Smooth muscle cell (in vitro differentiated cells): ENCODE data around the gene DOCK1. TPM values are rescaled to one million over a fixed set of nuclear protein-coding genes. Genes with fewer than 3 reads are reported as not detected.

ENCODE experiments used
- DNase-seq: peaks from one replicate; lab custom pipeline; 2025; ENCODE audit not compliant: unreplicated experiment; lab: John Stamatoyannopoulos, UW
- H2AFZ ChIP-seq: fragments of 200-600 bp; sonication (generic); 2 replicates; pipeline ENCODE4 v1.6.0; 2016; ENCODE audit warnings: antibody characterized with exemption, low read depth, mild to moderate bottlenecking
- H3F3A ChIP-seq: fragments of 200-600 bp; sonication (generic); 2 replicates; pipeline ENCODE4 v1.6.0; 2017; ENCODE audit warnings: antibody characterized with exemption, low read depth
- H3K27ac ChIP-seq: fragments of 200-600 bp; sonication (generic); 2 replicates; pipeline ENCODE4 v1.5.1; 2016; ENCODE audit warnings: low read depth, mild to moderate bottlenecking
- H3K27me3 ChIP-seq: fragments of 200-600 bp; sonication (generic); 2 replicates; pipeline ENCODE4 v1.6.1; 2016; ENCODE audit warnings: low read depth, mild to moderate bottlenecking
- H3K36me3 ChIP-seq: fragments of 200-600 bp; sonication (generic); 2 replicates; pipeline ENCODE4 v1.5.1; 2016; ENCODE audit warnings: low read depth
- H3K4me1 ChIP-seq: fragments of 200-600 bp; sonication (generic); 2 replicates; pipeline ENCODE4 v1.5.1; 2016; ENCODE audit warnings: low read depth
- H3K4me2 ChIP-seq: fragments of 200-600 bp; sonication (generic); 2 replicates; pipeline ENCODE4 v1.6.0; 2016; ENCODE audit warnings: mild to moderate bottlenecking
- H3K4me3 ChIP-seq: fragments of 200-600 bp; sonication (generic); 2 replicates; pipeline ENCODE4 v1.5.1; 2016; ENCODE audit warnings: mild to moderate bottlenecking
- H3K79me2 ChIP-seq: fragments of 200-600 bp; sonication (generic); 2 replicates; pipeline ENCODE4 v1.6.0; 2016; ENCODE audit warnings: low read depth, mild to moderate bottlenecking
- H3K9ac ChIP-seq: fragments of 200-600 bp; sonication (generic); 2 replicates; pipeline ENCODE4 v1.6.0; 2016; ENCODE audit warnings: low read depth
- H3K9me3 ChIP-seq: fragments of 200-600 bp; sonication (generic); replicated peaks from 2 replicates; pipeline ENCODE4 v1.5.1; 2016; ENCODE audit warnings: low read depth
- H4K20me1 ChIP-seq: fragments of 200-600 bp; sonication (generic); 2 replicates; pipeline ENCODE4 v1.6.0; 2016; ENCODE audit warnings: low read depth
- WGBS: methylation state at CpG from one replicate; pipeline ENCODE4 v1.1.7; 2016; ENCODE audit warnings: low lambda C conversion rate; 5-methylcytosine and 5-hydroxymethylcytosine counted together
- polyA plus RNA-seq: library from polyadenylated mRNA; unstranded; fragments of >200 nt; fragmentation: Nextera tagmentation; extraction: Ambion mirVana; gene quantifications from 2 replicates; pipeline ENCODE4 v1.2.1, GENCODE V29; 2016
- total RNA-seq: library from RNA; depleted of rRNA; stranded (reverse); fragments of >200 nt; gene quantifications from 2 replicates; pipeline ENCODE4 v1.2.3, GENCODE V29; 2014
- TF ChIP-seq, protein P1 (sequence below): fragments of 200-600 bp; sonication (generic); IDR thresholded peaks from 2 replicates; pipeline ENCODE4 v1.5.1; 2017; ENCODE audit warnings: borderline replicate concordance, mild to moderate bottlenecking, antibody characterized with exemption; ENCODE audit not compliant: insufficient read depth, poor library complexity, severe bottlenecking

Gene DOCK1
- total and polyA plus RNA-seq, 2 experiments from 2014 or later: 18.4 to 37.1 TPM

DNA sequence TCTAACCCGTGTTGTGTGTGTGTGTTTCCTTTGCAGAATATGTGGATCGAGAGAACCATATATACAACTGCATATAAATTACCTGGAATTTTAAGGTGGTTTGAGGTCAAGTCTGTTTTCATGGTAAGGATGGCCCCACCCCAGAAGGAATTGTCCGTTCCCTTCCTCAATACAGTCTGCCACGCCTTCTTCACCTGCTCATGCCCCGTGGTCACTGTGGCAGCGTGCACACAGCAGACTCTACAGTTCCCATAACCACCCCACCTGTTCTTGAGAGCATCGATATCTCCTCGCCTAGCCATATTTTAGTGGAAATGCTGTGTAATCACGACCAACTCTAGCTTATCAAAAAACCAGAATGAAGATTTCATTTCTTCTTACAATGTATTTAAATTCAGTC lies 509.9 kb downstream of the DOCK1 start:
- TF ChIP-seq, protein P1, sequence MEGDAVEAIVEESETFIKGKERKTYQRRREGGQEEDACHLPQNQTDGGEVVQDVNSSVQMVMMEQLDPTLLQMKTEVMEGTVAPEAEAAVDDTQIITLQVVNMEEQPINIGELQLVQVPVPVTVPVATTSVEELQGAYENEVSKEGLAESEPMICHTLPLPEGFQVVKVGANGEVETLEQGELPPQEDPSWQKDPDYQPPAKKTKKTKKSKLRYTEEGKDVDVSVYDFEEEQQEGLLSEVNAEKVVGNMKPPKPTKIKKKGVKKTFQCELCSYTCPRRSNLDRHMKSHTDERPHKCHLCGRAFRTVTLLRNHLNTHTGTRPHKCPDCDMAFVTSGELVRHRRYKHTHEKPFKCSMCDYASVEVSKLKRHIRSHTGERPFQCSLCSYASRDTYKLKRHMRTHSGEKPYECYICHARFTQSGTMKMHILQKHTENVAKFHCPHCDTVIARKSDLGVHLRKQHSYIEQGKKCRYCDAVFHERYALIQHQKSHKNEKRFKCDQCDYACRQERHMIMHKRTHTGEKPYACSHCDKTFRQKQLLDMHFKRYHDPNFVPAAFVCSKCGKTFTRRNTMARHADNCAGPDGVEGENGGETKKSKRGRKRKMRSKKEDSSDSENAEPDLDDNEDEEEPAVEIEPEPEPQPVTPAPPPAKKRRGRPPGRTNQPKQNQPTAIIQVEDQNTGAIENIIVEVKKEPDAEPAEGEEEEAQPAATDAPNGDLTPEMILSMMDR: no peak
- no peaks in the 10 kb centered on the region for H3K27me3 ChIP-seq
- no peak for DNase-seq
- H3K36me3 ChIP-seq: no peaks in the 10 kb centered on the region
- no peak overlapping the region for H3K4me2 ChIP-seq
- no peak overlapping the region for H3K9ac ChIP-seq
- no peak overlapping the region for H3K4me3 ChIP-seq
- WGBS: 88% methylated on average over 9 of the region's 9 CpGs
- no peaks in the 10 kb centered on the region for H3K9me3 ChIP-seq
- H3K27ac ChIP-seq: no peak overlapping the region
- no peaks in the 10 kb centered on the region for H3F3A ChIP-seq
- H3K79me2 ChIP-seq: no peaks in the 10 kb centered on the region
- no peaks in the 10 kb centered on the region for H4K20me1 ChIP-seq
- H2AFZ ChIP-seq: no peak overlapping the region
- H3K4me1 ChIP-seq: peaks cover 5% of the 10 kb centered on the region

- H4K20me1 ChIP-seq: no peaks in the 10 kb centered on the region
- H3K9me3 ChIP-seq: no peaks in the 10 kb centered on the region
- TF ChIP-seq, protein P1: no peak
- no peak overlapping the region for H3K9ac ChIP-seq
- H3K4me1 ChIP-seq: peaks cover 5% of the 10 kb centered on the region
- H3K4me2 ChIP-seq: no peak overlapping the region
- no peaks in the 10 kb centered on the region for H3K36me3 ChIP-seq
- no peaks in the 10 kb centered on the region for H3K79me2 ChIP-seq
- H3K27ac ChIP-seq: no peak overlapping the region
- H2AFZ ChIP-seq: no peak overlapping the region
- no peak overlapping the region for H3K4me3 ChIP-seq
- H3F3A ChIP-seq: no peaks in the 10 kb centered on the region
- 93% methylated on average over 12 of the region's 12 CpGs for WGBS
- H3K27me3 ChIP-seq: no peaks in the 10 kb centered on the region
- DNase-seq: no peak
Measured at GRCh38 chr10:127415901-127416581, 510.8 kb downstream of the DOCK1 start.

GRCh38 chr10:127417031-127417430 lies 511.8 kb downstream of the DOCK1 start:
- no peak overlapping the region for H3K27ac ChIP-seq
- DNase-seq: no peak
- 78% methylated on average over 10 of the region's 10 CpGs for WGBS
- H3K9me3 ChIP-seq: no peaks in the 10 kb centered on the region
- no peaks in the 10 kb centered on the region for H4K20me1 ChIP-seq
- H3K4me3 ChIP-seq: no peak overlapping the region
- H3K9ac ChIP-seq: no peak overlapping the region
- no peaks in the 10 kb centered on the region for H3F3A ChIP-seq
- H3K36me3 ChIP-seq: no peaks in the 10 kb centered on the region
- no peak overlapping the region for H2AFZ ChIP-seq
- TF ChIP-seq, protein P1: no peak
- no peak overlapping the region for H3K4me2 ChIP-seq
- H3K79me2 ChIP-seq: no peaks in the 10 kb centered on the region
- peaks cover 5% of the 10 kb centered on the region for H3K4me1 ChIP-seq
- no peaks in the 10 kb centered on the region for H3K27me3 ChIP-seq
